ENCODE results near the gene LAMA5. TPM values are rescaled to one million over a fixed set of nuclear protein-coding genes. Genes with fewer than 3 reads are reported as not detected.
A peak's percentile ranks its signal among the peaks of the same experiment; 100 is the strongest.

LAMA5 gene
- total and polyA plus RNA-seq, 3 experiments from 2014 or later: 0.13 to 0.78 TPM; not detected in 1

DNA sequence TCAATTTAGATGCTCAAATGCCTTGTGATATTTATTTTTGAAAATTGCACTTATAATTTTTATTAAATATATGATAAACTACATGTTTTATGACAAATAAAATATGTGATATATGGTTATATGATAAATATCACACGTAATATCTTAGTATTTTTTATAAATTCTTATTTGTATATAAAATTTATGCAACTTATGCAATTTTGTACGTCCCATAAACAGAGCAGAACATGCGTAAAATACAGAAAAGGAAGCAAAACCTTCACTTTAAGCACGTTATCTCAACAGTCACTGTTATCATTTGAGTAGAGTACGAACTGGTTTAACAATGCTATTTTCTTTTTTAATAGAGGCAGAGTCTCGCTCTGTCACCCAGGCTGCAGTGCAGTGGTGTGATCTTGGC, 80.0 kb downstream of the LAMA5 start:
- H3K36me3 ChIP-seq (ENCODE audit: insufficient read depth, low read length): peaks cover 8% of the 10 kb centered on the region
- H3K4me1 Mint-ChIP-seq: peaks cover 7 to 11% (median 8%) of the 10 kb centered on the region in 3 donors
- CTCF ChIA-PET: interaction anchor here (1.4 kb wide), 1 partner anchor 15 kb away, joined by 3 read pairs; the partner anchor contains the start of gene ADRM1

DNA sequence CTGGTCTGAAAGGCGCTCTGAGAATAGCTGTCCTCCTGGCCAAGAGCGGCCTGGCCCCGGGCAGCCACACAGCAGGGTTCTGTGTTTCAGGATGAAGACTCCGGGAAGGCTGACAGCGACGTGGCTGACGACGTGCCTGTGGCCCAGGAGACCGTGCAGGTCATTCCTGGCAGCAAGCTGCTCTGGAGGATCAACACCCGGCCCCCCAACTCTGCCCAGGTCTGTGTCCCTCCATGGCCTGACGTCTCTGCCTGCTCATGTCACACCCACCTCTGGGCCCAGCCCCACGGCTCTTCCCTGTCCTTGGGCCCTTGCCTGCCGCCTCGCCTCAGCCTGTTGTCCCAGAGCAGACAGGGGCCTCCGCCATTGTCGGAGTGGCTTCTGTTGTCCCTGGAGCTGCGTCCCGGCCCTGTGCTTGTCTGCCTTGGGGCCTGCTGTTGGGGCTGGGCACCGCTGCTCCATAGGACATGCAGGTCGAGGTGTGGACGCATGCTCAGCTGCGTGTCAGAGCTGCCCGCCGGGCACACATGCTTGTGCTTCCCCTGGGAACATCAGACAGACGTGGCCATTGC, 80.5 kb downstream of the LAMA5 start:
- Mint-ChIP-seq H3K9me3 (no peaks in the 10 kb centered on the region), H3K4me3 (no peak overlapping the region), H3K36me3 (peaks cover 0 to 73% (median 12%) of the 10 kb centered on the region in 3 donors), H3K27me3 (no peaks in the 10 kb centered on the region), H3K27ac (no peak overlapping the region), H3K4me1 (peaks cover 3 to 6% (median 3%) of the 10 kb centered on the region in 3 donors)
- H3K9me3 ChIP-seq (ENCODE audit: low read length): no peaks in the 10 kb centered on the region
- H3K27ac ChIP-seq (ENCODE audit: low read depth, low read length): no peak overlapping the region
- ChIA-PET POLR2A (no interaction called here), CTCF (interaction anchor here (1.4 kb wide), 1 partner anchor 16 kb away, joined by 3 read pairs; the partner anchor contains the start of gene ADRM1)
- no peak overlapping the region for H3K4me3 ChIP-seq (ENCODE audit: low read length)
- H3K4me1 ChIP-seq (ENCODE audit: insufficient read depth, low read length): no peaks in the 10 kb centered on the region
- no peaks in the 10 kb centered on the region for H3K27me3 ChIP-seq (ENCODE audit: insufficient read depth, low read length, poor library complexity, severe bottlenecking)
- no peak for DNase-seq
- peaks cover 14% of the 10 kb centered on the region for H3K36me3 ChIP-seq (ENCODE audit: insufficient read depth, low read length)

More for the DNA sequence above, 80.0 kb downstream of the LAMA5 start:
- Mint-ChIP-seq H3K9me3 (no peaks in the 10 kb centered on the region), H3K4me3 (no peak overlapping the region), H3K27me3 (no peaks in the 10 kb centered on the region), H3K27ac (no peak overlapping the region), H3K36me3 (peaks cover 0 to 71% (median 8%) of the 10 kb centered on the region in 3 donors)
- Histone ChIP-seq H3K27me3 (ENCODE audit: insufficient read depth, low read length, poor library complexity, severe bottlenecking) (no peaks in the 10 kb centered on the region), H3K27ac (ENCODE audit: low read depth, low read length) (no peak overlapping the region), H3K9me3 (ENCODE audit: low read length) (no peaks in the 10 kb centered on the region), H3K4me1 (ENCODE audit: insufficient read depth, low read length) (peaks cover 3% of the 10 kb centered on the region), H3K4me3 (ENCODE audit: low read length) (no peak overlapping the region)
- no peak for DNase-seq
- POLR2A ChIA-PET: no interaction called here

DNA sequence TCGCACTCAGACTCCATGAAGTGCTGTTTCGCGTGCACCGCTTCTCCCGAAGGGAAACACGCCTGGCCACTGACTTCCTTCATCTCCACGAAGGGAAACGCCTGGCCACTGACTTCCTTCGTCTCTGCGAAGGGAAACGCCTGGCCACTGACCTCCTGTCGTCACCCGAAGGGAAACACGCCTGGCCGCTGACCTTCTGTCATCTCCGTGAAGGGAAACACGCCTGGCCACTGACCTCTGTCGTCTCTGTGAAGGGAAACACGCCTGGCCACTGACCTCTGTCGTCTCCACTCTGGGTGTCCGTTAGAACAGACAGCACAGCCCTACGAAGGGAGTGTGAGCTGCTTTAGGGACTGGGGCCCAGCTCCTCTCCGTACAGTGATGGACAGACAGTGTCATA, 81.4 kb downstream of the LAMA5 start:
- DNase-seq: no peak
- POLR2A ChIA-PET: no interaction called here
- no peaks in the 10 kb centered on the region for H3K4me1 Mint-ChIP-seq
- H3K27me3 ChIP-seq (ENCODE audit: insufficient read depth, low read length, poor library complexity, severe bottlenecking): no peaks in the 10 kb centered on the region
- H3K4me1 ChIP-seq (ENCODE audit: insufficient read depth, low read length): no peaks in the 10 kb centered on the region
- no peak overlapping the region for H3K27ac ChIP-seq (ENCODE audit: low read depth, low read length)
- H3K27ac Mint-ChIP-seq: no peak overlapping the region
- H3K9me3 Mint-ChIP-seq: no peaks in the 10 kb centered on the region
- H3K27me3 Mint-ChIP-seq: no peaks in the 10 kb centered on the region
- no peak overlapping the region for H3K4me3 ChIP-seq (ENCODE audit: low read length)
- H3K4me3 Mint-ChIP-seq: no peak overlapping the region
- CTCF ChIA-PET: interaction anchor here (1.4 kb wide), 1 partner anchor 17 kb away, joined by 3 read pairs; the partner anchor contains the start of gene ADRM1
- no peaks in the 10 kb centered on the region for H3K9me3 ChIP-seq (ENCODE audit: low read length)
- peaks cover 22% of the 10 kb centered on the region for H3K36me3 ChIP-seq (ENCODE audit: insufficient read depth, low read length)
- peaks cover 0 to 75% (median 16%) of the 10 kb centered on the region in 3 donors for H3K36me3 Mint-ChIP-seq

DNA sequence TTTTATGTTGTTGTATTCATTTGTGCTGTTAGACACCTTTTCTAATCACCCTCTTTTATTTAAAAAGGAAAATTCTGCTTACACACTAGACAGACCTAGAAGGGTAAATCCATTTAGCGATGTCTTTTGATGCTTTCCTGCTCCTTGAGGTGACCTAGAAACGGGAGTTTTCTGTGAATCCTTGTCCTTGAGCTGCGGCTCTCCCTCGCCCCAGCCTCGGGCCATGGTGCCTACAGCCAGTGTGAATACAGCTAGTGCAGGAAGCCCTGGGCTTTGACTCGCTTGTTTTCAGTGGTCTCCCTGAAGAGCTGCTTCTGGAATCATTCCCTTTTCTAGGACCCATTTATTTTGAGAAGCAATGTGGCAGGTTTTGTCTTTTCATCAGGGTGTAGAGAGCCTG, 82.0 kb downstream of the LAMA5 start:
- Mint-ChIP-seq H3K9me3 (no peaks in the 10 kb centered on the region), H3K27me3 (no peaks in the 10 kb centered on the region), H3K27ac (peak overlapping the region in 2 of 8 donors; percentile 54 to 60), H3K4me3 (no peak overlapping the region), H3K4me1 (no peaks in the 10 kb centered on the region), H3K36me3 (peaks cover 0 to 81% (median 16%) of the 10 kb centered on the region in 3 donors)
- Histone ChIP-seq H3K4me3 (ENCODE audit: low read length) (no peak overlapping the region), H3K27ac (ENCODE audit: low read depth, low read length) (no peak overlapping the region), H3K36me3 (ENCODE audit: insufficient read depth, low read length) (peaks cover 28% of the 10 kb centered on the region), H3K4me1 (ENCODE audit: insufficient read depth, low read length) (no peaks in the 10 kb centered on the region), H3K27me3 (ENCODE audit: insufficient read depth, low read length, poor library complexity, severe bottlenecking) (no peaks in the 10 kb centered on the region), H3K9me3 (ENCODE audit: low read length) (no peaks in the 10 kb centered on the region)
- ChIA-PET POLR2A (no interaction called here), CTCF (no interaction called here)
- no peak for DNase-seq

DNA sequence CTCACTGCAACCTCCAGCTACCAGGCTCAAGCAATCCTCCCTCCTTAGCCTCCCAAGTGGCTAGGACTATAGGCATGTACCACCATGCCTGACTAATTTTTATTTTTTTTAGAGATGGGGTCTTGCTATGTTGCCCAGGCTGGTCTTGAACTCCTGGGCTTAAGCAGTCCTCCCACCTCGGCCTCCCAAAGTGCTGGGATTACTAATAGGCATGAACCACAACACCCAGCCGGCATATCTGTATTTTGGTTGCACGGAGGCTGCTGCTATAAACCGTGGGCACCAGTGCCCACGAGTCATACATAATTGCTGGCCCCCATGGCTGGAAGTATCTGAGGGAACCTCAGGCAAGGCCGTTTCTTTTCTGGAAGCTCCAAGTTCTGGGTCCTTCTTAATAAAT, 82.7 kb downstream of the LAMA5 start:
- ChIA-PET CTCF (no interaction called here), POLR2A (no interaction called here)
- H3K4me3 ChIP-seq (ENCODE audit: low read length): no peak overlapping the region
- Mint-ChIP-seq H3K36me3 (peaks cover 0 to 85% (median 16%) of the 10 kb centered on the region in 3 donors), H3K4me1 (no peaks in the 10 kb centered on the region), H3K27ac (peak overlapping the region in 1 of 8 donors; percentile 15), H3K27me3 (no peaks in the 10 kb centered on the region), H3K9me3 (no peaks in the 10 kb centered on the region), H3K4me3 (no peak overlapping the region)
- H3K27me3 ChIP-seq (ENCODE audit: insufficient read depth, low read length, poor library complexity, severe bottlenecking): no peaks in the 10 kb centered on the region
- DNase-seq: no peak
- H3K9me3 ChIP-seq (ENCODE audit: low read length): no peaks in the 10 kb centered on the region
- peaks cover 35% of the 10 kb centered on the region for H3K36me3 ChIP-seq (ENCODE audit: insufficient read depth, low read length)
- no peak overlapping the region for H3K27ac ChIP-seq (ENCODE audit: low read depth, low read length)
- H3K4me1 ChIP-seq (ENCODE audit: insufficient read depth, low read length): no peaks in the 10 kb centered on the region

DNA sequence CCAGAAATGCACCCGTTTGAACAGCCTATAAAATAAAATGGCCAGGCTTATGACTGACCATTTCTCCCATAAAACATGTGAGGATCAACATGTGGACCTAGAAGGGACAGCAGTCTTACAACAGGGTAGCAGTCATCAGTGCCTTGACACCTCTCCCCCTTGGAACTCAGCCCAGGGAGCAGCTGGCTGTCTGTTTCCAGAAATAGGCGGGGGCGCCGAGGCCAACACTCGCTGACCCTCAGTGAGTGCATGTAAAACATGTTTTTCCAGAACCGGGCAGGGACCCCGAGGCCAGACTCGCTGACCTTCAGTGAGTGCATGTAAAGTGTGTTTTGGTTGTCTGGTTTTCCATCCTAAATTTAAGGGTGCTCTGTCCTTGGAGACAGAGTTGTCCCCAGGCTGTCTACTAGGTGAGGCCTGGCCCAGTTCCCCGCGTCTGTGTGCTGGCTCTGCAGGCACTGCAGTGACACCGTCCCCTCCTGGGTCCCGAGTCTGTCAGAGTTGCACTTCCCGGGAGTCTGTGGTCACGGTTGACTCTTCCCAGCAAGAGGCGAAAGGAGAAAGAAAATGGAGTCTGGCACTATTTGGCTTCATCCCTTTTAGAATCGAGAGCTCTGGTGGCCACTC, 84.1 kb downstream of the LAMA5 start:
- no peaks in the 10 kb centered on the region for H3K4me1 ChIP-seq (ENCODE audit: insufficient read depth, low read length)
- H3K27ac ChIP-seq (ENCODE audit: low read depth, low read length): no peak overlapping the region
- no peak overlapping the region for H3K4me3 ChIP-seq (ENCODE audit: low read length)
- peaks cover 45% of the 10 kb centered on the region for H3K36me3 ChIP-seq (ENCODE audit: insufficient read depth, low read length)
- H3K27me3 ChIP-seq (ENCODE audit: insufficient read depth, low read length, poor library complexity, severe bottlenecking): no peaks in the 10 kb centered on the region
- H3K4me1 Mint-ChIP-seq: no peaks in the 10 kb centered on the region
- H3K4me3 Mint-ChIP-seq: no peak overlapping the region
- ChIA-PET CTCF (interaction anchor here (0.6 kb wide), 1 partner anchor 719 kb away, joined by 3 read pairs; no protein-coding TSS in a partner anchor), POLR2A (no interaction called here)
- no peaks in the 10 kb centered on the region for H3K9me3 ChIP-seq (ENCODE audit: low read length)
- H3K36me3 Mint-ChIP-seq: peaks cover 0 to 90% (median 17%) of the 10 kb centered on the region in 3 donors
- no peaks in the 10 kb centered on the region for H3K9me3 Mint-ChIP-seq
- H3K27me3 Mint-ChIP-seq: no peaks in the 10 kb centered on the region
- DNase-seq: no peak
- H3K27ac Mint-ChIP-seq: no peak overlapping the region

DNA sequence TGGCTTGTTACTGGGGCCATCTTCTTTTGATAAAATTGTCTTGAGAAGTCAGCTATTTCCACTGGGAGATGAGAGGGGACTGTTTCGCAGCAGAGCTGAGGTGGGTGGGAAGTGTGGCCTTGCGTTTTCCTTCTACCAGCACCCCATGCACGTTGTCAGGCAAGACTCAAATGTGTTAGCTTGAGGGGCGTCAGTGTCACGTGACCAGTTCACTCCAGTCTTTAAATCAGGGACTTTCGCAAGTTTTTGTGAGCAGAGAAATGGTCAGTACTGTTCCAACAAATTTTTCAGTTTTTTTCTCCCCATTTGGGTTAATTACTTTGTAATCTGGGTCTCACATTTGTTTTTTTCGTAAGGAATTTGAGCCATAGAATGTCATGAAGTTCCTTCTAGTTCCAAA, 85.0 kb downstream of the LAMA5 start:
- no peak overlapping the region for H3K27ac Mint-ChIP-seq
- H3K4me1 ChIP-seq (ENCODE audit: insufficient read depth, low read length): no peaks in the 10 kb centered on the region

DNA sequence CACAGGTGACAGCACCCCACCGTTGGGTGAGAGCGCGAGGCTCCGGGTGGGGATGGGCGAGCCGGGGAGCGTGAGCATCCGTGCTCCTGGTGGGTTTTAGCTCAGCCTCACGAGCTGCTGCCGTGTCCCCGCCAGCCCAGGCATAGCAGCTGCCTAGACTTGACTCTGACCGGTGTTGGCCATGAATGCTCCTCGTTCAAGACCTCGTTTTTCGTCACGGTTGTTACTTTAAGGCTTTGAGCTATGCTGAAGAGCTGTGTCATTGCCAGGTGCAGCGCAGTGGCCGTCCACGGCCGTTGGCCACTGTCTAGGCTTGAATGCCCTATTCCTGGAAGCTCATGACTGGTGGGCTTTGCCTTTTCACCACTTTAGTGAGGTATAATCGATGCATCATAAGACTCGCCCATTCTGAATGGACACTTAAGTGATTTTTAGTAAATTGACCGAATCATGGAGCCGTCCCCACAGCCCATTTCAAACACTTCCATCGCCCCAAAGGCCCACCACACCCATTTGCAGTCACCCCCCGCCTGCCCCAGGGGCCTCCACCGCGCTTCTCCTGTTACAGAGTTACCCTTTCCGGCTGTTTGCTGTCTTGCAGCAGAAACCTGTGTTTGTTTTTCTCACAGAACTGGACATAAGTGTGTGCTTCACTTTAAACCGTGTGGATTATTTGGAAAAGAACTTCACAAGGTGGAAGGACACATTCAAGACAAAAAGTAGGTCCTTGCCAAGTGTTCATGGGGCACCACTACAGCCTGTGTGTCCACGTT, 85.8 kb downstream of the LAMA5 start:
- Mint-ChIP-seq H3K27ac (no peak overlapping the region), H3K4me3 (no peak overlapping the region), H3K27me3 (no peaks in the 10 kb centered on the region), H3K9me3 (no peaks in the 10 kb centered on the region), H3K36me3 (peaks cover 0 to 96% (median 17%) of the 10 kb centered on the region in 3 donors), H3K4me1 (no peaks in the 10 kb centered on the region)
- no peaks in the 10 kb centered on the region for H3K4me1 ChIP-seq (ENCODE audit: insufficient read depth, low read length)
- H3K27me3 ChIP-seq (ENCODE audit: insufficient read depth, low read length, poor library complexity, severe bottlenecking): no peaks in the 10 kb centered on the region
- no peak for DNase-seq
- H3K27ac ChIP-seq (ENCODE audit: low read depth, low read length): no peak overlapping the region
- ChIA-PET POLR2A (no interaction called here), CTCF (no interaction called here)
- H3K9me3 ChIP-seq (ENCODE audit: low read length): no peaks in the 10 kb centered on the region
- H3K4me3 ChIP-seq (ENCODE audit: low read length): no peak overlapping the region
- H3K36me3 ChIP-seq (ENCODE audit: insufficient read depth, low read length): peaks cover 45% of the 10 kb centered on the region

More for the DNA sequence above, 85.0 kb downstream of the LAMA5 start:
- no peak overlapping the region for H3K4me3 ChIP-seq (ENCODE audit: low read length)
- H3K27me3 ChIP-seq (ENCODE audit: insufficient read depth, low read length, poor library complexity, severe bottlenecking): no peaks in the 10 kb centered on the region
- no peak overlapping the region for H3K4me3 Mint-ChIP-seq
- no peaks in the 10 kb centered on the region for H3K9me3 Mint-ChIP-seq
- H3K27me3 Mint-ChIP-seq: no peaks in the 10 kb centered on the region
- CTCF ChIA-PET: no interaction called here
- H3K4me1 Mint-ChIP-seq: no peaks in the 10 kb centered on the region
- DNase-seq: no peak
- H3K36me3 ChIP-seq (ENCODE audit: insufficient read depth, low read length): peaks cover 45% of the 10 kb centered on the region
- no peak overlapping the region for H3K27ac ChIP-seq (ENCODE audit: low read depth, low read length)
- peaks cover 0 to 98% (median 17%) of the 10 kb centered on the region in 3 donors for H3K36me3 Mint-ChIP-seq
- H3K9me3 ChIP-seq (ENCODE audit: low read length): no peaks in the 10 kb centered on the region
- POLR2A ChIA-PET: no interaction called here
